IPS-20b (cell line): ENCODE data around the gene GALE.
"Not testable (repeated sequence)": the region's sequence is repeated elsewhere in the genome, so short reads cannot be mapped to it uniquely, and the experiment has no call there.

Experiments
- H3K27ac ChIP-seq: one replicate; pipeline ENCODE4 v1.5.1; 2013; ENCODE audit warnings: low read length
- H3K27me3 ChIP-seq: 2 replicates; pipeline ENCODE4 v1.6.1; 2013; ENCODE audit warnings: mild to moderate bottlenecking, low read length, inconsistent platforms; ENCODE audit not compliant: insufficient read depth
- H3K36me3 ChIP-seq: 2 replicates; pipeline ENCODE4 v1.6.1; 2013; ENCODE audit warnings: low read depth, mild to moderate bottlenecking, inconsistent platforms, low read length, moderate library complexity; ENCODE audit not compliant: insufficient read depth
- H3K4me1 ChIP-seq: 2 replicates; pipeline ENCODE4 v1.6.1; 2013; ENCODE audit warnings: mild to moderate bottlenecking, control low read depth, inconsistent platforms, low read length, moderate library complexity; ENCODE audit not compliant: insufficient read depth
- H3K4me3 ChIP-seq: 2 replicates; pipeline ENCODE4 v1.5.1; 2013; ENCODE audit warnings: mild to moderate bottlenecking, low read length, inconsistent platforms
- H3K9ac ChIP-seq: 2 replicates; pipeline ENCODE4 v1.6.1; 2013; ENCODE audit warnings: low read depth, mild to moderate bottlenecking, inconsistent platforms, low read length, moderate library complexity
- H3K9me3 ChIP-seq: 2 replicates; pipeline ENCODE4 v1.6.1; 2013; ENCODE audit warnings: mild to moderate bottlenecking, low read depth, low read length, inconsistent platforms; ENCODE audit not compliant: insufficient read depth

Gene GALE

DNA sequence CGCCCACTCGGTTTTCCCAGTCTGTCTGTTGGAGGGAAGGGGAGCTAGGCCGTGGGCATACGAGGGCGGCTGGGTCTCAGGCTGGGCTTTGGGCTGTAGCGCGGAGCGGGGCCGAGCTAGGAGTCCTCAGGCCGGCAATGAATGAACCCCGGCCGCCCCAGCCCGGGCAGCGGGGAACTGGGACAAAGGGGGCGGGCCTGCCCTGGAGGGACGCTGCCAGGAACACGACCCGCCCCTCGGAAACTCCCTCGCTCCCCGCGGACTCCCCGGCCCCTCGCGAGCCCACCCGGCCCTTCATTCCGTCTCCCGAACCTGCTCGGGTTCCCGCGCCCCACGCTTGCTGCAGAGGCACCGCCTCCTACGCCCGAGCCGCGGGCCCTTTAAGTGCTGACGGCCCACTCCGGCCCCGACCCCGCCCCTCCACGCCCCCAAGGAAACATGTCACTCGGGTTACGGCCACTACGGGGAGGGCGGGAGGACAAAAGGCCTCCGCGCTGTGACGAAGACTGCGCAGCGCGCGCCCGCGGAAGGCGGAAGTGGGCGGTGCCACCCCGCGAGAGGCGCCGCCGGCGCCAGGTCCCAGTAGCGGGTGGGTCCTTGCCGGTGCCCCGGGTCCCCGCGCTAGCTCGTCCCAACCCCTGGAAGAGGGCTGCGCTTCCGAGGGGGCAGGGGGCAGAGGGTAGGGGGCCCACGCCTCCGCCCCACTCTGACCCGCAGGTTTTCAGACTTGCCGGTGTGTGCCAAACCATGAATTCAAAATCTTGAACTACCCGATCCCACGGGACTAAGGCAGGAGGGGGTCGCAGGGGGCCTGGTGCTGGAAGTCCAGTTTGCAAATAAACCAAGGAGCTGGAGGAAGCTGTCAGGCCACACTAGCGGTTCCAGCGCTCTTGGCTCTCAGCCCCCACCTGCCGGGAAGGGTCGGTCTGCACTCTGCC is at the start of gene GALE:
Gene GALE, minus strand, starts transcription at position 355 of the 938 bp plus-strand sequence. CDS start 1,747 bp downstream, outside the sequence.
- Histone ChIP-seq H3K36me3 (peaks cover 25% of the 10 kb centered on the region), H3K4me3 (peak within 1 kb of the TSS; percentile 73), H3K4me1 (peaks cover 7% of the 10 kb centered on the region; the same call in 1 of the 2 replicates), H3K9ac (peak within 1 kb of the TSS; percentile 79), H3K9me3 (no peaks in the 10 kb centered on the region), H3K27ac (no peak within 1 kb of the TSS), H3K27me3 (peaks cover 16% of the 10 kb centered on the region)

DNA sequence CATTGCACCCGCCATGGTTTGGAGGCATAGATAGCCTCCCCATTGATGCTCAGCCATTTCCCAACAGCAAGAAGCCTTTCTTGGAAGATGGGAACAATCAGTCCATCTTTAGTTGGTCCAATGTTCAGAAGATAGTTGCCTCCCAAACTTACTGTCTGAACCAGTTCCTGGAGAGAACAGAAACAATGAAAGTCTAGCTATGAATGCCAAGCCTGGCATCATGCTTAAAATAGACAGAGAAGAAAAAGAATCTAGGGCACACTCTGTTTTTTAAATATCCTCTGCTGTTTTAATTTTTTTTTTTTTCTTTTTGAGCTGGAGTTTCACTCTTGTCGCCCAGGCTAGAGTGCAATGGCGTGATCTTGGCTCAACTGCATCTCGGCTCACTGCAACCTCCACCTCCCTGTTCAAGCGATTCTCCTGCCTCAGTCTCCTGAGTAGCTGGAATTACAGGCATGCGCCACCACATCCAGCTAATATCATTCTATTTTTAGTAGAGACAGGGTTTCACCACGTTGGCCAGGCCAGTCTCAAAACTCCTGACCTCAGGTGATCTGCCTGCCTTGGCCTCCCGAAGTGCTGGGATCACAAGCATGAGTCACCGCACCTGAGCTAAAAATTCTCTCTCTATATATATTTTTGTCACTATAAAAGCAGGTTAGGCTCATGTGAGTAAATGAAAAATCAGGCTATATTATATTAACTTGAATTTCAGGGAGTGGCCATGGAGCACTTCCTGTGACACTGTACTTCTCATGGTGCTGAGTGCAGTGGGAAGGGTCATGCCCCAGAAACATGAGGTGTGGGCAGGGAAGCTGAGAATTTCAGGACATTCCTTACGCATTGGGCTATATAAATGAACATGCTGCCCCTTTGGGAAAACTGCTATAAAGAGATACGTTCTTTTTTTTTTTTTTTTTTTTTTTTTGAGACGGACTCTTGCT is 48.4 kb upstream of the GALE start:
- H3K4me3 ChIP-seq, result no peak overlapping the region
- no peaks in the 10 kb centered on the region for H3K4me1 ChIP-seq
- H3K9ac ChIP-seq, result no peak overlapping the region
- no peaks in the 10 kb centered on the region for H3K36me3 ChIP-seq
- no peaks in the 10 kb centered on the region for H3K27me3 ChIP-seq
- no peak overlapping the region for H3K27ac ChIP-seq
- no peaks in the 10 kb centered on the region for H3K9me3 ChIP-seq

DNA sequence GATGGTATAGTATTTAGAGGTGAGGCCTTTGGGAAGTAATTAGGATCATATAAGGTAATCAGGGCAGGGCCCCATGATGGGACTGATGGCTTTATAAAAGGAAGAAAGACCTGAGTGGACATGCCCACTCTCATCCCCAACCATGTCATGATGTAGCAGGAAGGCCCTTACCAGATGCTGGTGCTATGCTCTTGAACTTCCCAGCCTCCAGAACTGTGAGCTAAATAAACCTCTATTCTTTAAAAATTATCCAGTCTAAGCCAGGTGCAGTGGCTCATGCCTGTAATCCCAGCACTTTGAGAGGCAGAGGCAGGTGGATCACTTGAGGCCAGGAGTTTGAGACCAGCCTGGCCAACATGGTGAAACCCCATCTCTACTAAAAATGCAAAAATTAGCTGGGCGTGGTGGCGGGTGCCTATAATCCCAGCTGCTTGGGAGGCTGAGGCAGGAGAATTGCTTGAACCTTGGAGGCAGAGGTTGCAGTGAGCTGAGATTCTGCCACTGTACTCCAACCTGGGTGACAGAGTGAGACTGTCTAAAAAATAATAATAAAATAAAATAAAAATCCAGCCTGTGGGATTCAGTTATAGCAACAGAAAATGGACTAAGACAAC is 47.0 kb upstream of the GALE start:
- not testable (repeated sequence) for H3K9me3 ChIP-seq, H3K27me3 ChIP-seq, H3K27ac ChIP-seq, H3K9ac ChIP-seq, H3K4me3 ChIP-seq, H3K4me1 ChIP-seq, H3K36me3 ChIP-seq

- no peak overlapping the region for H3K27ac ChIP-seq
- H3K27me3 ChIP-seq, result no peaks in the 10 kb centered on the region
- H3K4me1 ChIP-seq, result no peaks in the 10 kb centered on the region
- no peak overlapping the region for H3K4me3 ChIP-seq
- H3K9ac ChIP-seq, result no peak overlapping the region
- no peaks in the 10 kb centered on the region for H3K9me3 ChIP-seq
- no peaks in the 10 kb centered on the region for H3K36me3 ChIP-seq
These were observed 44.6 kb upstream of the GALE start for GRCh38 chr1:23845163-23845562.

DNA sequence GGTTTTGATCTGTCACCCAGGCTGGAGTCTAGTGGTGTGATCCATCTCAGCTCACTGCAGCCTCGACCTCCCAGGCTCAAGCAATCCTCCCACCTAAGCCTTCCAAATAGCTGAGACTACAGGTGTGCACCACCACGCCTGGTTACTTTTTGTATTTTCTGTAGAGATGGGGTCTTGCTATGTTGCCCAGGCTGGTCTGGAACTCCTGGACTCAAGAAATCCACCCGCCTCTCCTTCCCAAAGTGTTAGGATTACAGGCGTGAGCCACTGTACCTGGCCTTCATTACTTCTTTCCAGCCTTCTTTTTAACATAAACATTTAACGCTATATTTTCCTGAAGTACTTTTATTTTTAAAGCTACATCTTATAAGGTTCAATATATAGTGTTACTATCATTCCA is 43.1 kb upstream of the GALE start:
- Histone ChIP-seq H3K9ac (no peak overlapping the region), H3K36me3 (no peaks in the 10 kb centered on the region)

GRCh38 chr1:23838401-23838866 is 37.9 kb upstream of the GALE start:
- Histone ChIP-seq H3K36me3 (no peaks in the 10 kb centered on the region), H3K9me3 (no peaks in the 10 kb centered on the region), H3K9ac (no peak overlapping the region), H3K4me1 (peaks cover 3% of the 10 kb centered on the region; the same call in 1 of the 2 replicates), H3K27me3 (peaks cover 23% of the 10 kb centered on the region), H3K4me3 (peak overlapping the region; percentile 61), H3K27ac (no peak overlapping the region)

More for the DNA sequence above, 43.1 kb upstream of the GALE start:
- Histone ChIP-seq H3K4me3 (no peak overlapping the region), H3K9me3 (no peaks in the 10 kb centered on the region), H3K4me1 (no peaks in the 10 kb centered on the region), H3K27me3 (no peaks in the 10 kb centered on the region), H3K27ac (no peak overlapping the region)

DNA sequence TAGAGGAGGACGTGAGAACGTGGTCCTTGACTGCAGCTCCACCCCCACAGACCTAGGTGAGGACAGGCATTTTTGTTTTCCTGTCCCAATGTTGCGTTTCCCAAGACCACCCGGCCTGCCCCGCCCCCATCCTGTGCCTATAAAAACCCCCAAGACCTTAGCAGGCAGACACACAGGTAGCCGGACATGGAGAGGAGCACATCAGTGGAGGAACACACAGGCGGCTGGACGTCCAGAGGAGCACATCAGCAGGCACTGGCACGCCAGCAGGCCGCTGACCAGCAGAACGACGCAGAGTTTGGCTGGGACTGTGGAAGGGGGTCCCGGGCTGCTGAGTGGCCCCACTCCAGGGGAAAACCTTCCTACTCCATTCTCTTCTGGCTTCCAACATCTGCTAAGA is 37.4 kb upstream of the GALE start:
- Histone ChIP-seq H3K4me3 (peak overlapping the region; percentile 61), H3K9ac (no peak overlapping the region), H3K36me3 (no peaks in the 10 kb centered on the region)

DNA sequence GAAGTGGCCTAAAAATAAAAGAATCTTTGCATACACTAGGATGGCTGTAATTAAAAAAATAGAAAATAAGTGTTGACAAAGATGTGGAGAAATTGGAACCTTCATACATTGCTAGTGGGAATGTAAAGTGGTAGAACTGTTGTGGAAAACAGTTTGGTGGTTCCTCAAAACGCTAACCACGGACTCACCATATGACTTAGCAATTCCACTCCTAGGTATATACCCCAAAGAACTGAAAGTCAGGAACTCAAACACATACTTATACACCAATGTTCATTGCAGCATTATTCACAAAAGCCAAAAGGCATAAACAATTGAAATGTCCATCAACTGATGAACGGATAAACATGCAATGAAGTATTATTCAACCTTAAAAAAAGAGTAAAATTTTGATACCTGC is 35.5 kb upstream of the GALE start:
- no peaks in the 10 kb centered on the region for H3K9me3 ChIP-seq
- peaks cover 3% of the 10 kb centered on the region; the same call in 1 of the 2 replicates for H3K4me1 ChIP-seq
- H3K4me3 ChIP-seq, result no peak overlapping the region
- peaks cover 23% of the 10 kb centered on the region for H3K27me3 ChIP-seq
- H3K36me3 ChIP-seq, result no peaks in the 10 kb centered on the region
- no peak overlapping the region for H3K9ac ChIP-seq
- no peak overlapping the region for H3K27ac ChIP-seq

More for the DNA sequence above, 37.4 kb upstream of the GALE start:
- H3K4me1 ChIP-seq, result peaks cover 3% of the 10 kb centered on the region; the same call in 1 of the 2 replicates
- peaks cover 23% of the 10 kb centered on the region for H3K27me3 ChIP-seq
- no peaks in the 10 kb centered on the region for H3K9me3 ChIP-seq
- no peak overlapping the region for H3K27ac ChIP-seq

- H3K27ac ChIP-seq, H3K4me1 ChIP-seq, H3K9ac ChIP-seq, H3K36me3 ChIP-seq, H3K4me3 ChIP-seq, H3K9me3 ChIP-seq: not testable (repeated sequence)
- H3K27me3 ChIP-seq, result peaks cover 23% of the 10 kb centered on the region
These were observed 33.6 kb upstream of the GALE start for GRCh38 chr1:23834156-23834555.

DNA sequence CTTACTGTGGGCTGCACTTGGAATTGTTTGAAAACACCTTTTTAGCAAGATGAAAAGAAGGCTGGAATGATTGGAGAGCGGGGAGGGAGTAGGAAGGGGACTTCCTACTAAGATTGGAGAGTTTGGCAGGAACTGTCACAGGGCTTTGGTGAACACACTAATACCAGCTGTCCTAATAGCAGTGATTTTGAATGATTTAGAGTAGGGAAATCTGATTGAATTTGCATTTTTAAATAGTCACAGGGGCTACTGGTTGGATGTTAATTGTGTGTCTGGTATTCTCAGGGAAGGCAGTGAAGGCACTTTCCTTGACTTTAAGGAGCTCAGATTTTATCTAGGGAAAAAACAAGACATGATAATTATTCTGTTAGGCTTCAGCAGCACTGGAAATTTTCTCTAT is 27.2 kb upstream of the GALE start:
- H3K27ac ChIP-seq, result no peak overlapping the region
- no peaks in the 10 kb centered on the region for H3K27me3 ChIP-seq
- no peak overlapping the region for H3K9ac ChIP-seq
- H3K4me1 ChIP-seq, result no peaks in the 10 kb centered on the region
- H3K4me3 ChIP-seq, result no peak overlapping the region
- H3K36me3 ChIP-seq, result no peaks in the 10 kb centered on the region
- H3K9me3 ChIP-seq, result no peaks in the 10 kb centered on the region

DNA sequence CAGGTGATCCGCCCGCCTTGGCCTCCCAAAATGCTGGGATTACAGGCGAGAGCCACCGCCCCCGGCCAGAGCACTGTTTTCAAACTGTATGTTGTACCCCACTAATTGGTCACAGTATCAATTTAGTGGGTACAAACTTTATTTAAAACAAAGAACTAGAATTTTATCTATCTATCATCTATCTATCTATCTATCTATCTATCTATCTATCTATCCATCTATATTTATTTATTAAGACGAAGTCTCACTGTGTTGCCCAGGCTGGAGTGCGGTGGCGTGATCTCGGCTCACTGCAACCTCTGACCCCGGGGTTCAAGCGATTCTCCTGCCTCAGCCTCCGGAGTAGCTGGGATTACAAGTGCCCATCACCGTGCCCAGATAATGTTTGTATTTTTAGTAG is 26.0 kb upstream of the GALE start:
- H3K9ac ChIP-seq, H3K4me1 ChIP-seq, H3K4me3 ChIP-seq: not testable (repeated sequence)

More for the DNA sequence above, 26.0 kb upstream of the GALE start:
- H3K9me3 ChIP-seq, H3K27me3 ChIP-seq, H3K27ac ChIP-seq, H3K36me3 ChIP-seq: not testable (repeated sequence)
